Retinal pigment epithelial cell (primary cell): ENCODE measurements around the gene LRRC71.

Experiments used
- DNase-seq: peaks from one replicate; pipeline ENCODE4 v3.0.0-alpha.2; 2010; ENCODE audit warnings: low read depth
- H3K4me3 ChIP-seq: 2 replicates; pipeline ENCODE4 v1.5.1; 2011; ENCODE audit warnings: mild to moderate bottlenecking, low read length, control low read depth, moderate library complexity
- TF ChIP-seq, protein P1 (sequence below): conservative IDR thresholded peaks from 2 replicates; pipeline ENCODE4 v1.5.1; 2011; ENCODE audit warnings: low read depth, low read length, control low read depth, inconsistent platforms

LRRC71 gene

DNA sequence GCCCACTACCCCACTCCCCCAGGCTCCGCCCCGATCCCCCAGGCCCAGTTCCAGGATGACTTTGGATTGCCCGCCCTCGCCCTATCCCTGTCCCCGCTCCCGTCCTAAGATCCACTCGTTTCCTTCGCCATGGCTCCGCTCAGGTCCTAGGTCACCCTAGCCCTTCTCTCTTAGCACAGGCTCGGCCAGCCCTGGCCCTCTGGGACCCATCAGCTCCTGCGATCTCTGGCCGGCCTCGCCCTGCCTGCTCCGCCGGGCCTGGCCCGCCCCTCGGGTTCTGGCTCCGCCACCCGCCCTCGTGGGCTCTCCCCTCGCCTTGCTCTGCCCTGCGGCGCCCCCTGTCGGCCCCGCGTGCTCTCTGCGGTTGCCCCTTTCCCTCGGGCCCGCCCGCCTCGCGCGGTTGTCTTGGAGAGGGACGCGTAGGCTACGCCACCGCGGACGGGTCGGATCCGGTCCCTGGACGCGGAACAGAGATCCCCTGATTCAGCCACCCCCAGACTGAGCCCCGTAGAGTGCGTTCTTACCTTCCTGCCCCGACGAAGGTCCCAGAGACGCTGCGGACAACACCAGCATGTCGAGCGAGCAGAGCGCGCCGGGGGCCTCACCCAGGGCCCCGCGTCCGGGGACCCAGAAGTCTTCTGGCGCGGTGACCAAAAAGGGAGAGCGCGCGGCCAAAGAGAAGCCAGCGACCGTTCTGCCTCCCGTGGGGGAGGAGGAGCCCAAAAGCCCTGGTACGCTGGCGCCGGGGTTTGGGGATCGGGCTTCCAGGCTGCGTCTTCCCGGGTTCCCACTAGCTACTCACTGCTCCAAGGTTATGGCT lies at the start of gene LRRC71:
Gene LRRC71, plus strand, starts transcription at position 400 of the 820 bp plus-strand sequence. Its CDS starts 172 bp downstream, at position 572.
- DNase-seq: no peak
- peak within 1 kb of the TSS; percentile 39 for H3K4me3 ChIP-seq
- TF ChIP-seq, protein P1, sequence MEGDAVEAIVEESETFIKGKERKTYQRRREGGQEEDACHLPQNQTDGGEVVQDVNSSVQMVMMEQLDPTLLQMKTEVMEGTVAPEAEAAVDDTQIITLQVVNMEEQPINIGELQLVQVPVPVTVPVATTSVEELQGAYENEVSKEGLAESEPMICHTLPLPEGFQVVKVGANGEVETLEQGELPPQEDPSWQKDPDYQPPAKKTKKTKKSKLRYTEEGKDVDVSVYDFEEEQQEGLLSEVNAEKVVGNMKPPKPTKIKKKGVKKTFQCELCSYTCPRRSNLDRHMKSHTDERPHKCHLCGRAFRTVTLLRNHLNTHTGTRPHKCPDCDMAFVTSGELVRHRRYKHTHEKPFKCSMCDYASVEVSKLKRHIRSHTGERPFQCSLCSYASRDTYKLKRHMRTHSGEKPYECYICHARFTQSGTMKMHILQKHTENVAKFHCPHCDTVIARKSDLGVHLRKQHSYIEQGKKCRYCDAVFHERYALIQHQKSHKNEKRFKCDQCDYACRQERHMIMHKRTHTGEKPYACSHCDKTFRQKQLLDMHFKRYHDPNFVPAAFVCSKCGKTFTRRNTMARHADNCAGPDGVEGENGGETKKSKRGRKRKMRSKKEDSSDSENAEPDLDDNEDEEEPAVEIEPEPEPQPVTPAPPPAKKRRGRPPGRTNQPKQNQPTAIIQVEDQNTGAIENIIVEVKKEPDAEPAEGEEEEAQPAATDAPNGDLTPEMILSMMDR: peak; percentile 83

DNA sequence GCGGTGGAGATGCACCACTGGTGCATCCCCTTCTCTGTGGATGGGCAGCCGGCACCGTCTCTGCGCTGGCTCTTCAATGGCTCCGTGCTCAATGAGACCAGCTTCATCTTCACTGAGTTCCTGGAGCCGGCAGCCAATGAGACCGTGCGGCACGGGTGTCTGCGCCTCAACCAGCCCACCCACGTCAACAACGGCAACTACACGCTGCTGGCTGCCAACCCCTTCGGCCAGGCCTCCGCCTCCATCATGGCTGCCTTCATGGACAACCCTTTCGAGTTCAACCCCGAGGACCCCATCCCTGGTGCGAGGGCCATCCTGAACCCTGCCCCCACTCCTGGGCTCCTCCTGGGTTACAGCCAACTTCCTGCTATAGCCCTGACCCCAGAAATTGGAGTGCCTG lies 46.8 kb upstream of the LRRC71 start:
- DNase-seq: no peak
- TF ChIP-seq, protein P1: no peak
- H3K4me3 ChIP-seq: no peak overlapping the region

DNA sequence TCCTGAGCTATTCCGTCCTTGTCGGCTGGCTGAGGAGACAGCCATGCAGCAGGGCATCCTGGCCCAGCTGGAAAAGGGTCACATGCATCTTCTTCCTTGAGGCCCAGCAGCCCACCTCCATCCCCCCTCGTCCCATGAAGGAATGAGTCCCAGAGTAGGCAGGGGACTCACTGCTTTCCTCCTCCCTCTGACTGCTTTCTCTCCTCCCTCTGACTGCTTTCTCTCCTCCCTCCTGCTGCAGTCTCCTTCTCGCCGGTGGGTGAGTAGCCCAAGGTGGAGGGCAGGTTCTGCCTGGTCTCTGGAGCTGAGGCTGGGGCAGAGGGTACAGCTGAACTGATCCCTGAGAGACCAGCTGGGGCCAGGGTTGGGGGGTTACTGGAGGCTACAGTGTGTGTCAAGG lies 46.3 kb upstream of the LRRC71 start:
- TF ChIP-seq, protein P1: no peak
- H3K4me3 ChIP-seq: no peak overlapping the region
- DNase-seq: no peak

DNA sequence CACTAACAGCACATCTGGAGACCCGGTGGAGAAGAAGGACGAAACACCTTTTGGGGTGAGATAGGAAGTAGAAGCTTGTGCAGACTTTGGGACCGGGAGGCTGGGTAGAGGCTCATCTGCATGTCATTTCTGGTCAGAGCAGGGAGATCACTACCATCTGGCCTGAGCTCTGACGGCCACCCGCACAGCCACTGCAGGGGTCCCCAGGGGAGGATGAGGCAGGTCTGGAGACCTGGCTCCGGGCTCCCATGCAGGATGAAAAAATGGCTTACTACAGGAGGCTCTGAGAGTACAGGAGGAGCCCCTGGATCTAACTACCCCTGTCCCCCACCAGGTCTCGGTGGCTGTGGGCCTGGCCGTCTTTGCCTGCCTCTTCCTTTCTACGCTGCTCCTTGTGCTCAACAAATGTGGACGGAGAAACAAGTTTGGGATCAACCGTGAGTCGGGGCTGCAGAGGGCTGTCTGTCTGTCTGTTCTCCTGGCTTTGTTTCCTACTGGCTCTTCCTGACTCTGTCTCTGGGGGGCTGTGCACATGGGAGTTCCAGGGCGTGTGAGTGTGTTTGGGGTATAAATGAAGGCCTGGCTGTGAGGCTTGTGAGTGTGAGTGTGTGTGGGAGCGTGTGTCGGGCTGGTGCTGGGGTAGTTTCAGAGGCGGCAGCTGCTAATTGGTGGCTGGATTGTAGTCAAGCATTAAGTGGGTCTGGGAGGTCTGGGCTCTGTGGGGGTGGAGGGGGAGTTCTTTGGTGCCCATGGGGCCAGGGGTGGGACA lies 45.7 kb upstream of the LRRC71 start:
- no peak overlapping the region for H3K4me3 ChIP-seq
- no peak for DNase-seq
- TF ChIP-seq, protein P1: no peak

DNA sequence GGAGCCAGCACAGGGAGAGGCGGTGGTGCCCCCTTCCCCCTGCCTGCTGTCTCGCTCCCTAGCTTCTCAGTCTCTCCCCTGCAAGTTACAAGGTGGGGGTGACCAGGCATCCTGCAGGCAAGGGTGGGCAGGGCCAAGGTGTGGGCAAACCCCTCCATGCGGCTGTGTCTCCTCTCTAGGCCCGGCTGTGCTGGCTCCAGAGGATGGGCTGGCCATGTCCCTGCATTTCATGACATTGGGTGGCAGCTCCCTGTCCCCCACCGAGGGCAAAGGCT lies 45.2 kb upstream of the LRRC71 start:
- DNase-seq: no peak
- no peak overlapping the region for H3K4me3 ChIP-seq
- TF ChIP-seq, protein P1: no peak

DNA sequence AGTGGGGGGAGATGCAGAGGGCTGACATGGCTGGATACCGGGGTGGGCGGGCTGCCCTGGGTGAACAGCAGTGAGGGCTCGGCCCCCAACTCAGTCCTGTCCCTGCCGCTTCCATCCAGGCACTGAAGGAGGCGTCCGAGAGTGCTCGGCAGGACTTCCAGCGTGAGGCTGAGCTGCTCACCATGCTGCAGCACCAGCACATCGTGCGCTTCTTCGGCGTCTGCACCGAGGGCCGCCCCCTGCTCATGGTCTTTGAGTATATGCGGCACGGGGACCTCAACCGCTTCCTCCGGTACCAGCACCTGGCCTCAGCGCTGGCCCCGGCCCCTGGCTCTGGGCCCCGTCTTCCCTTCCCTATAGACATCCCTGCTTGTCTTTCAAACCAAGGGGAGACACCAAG lies 44.2 kb upstream of the LRRC71 start:
- H3K4me3 ChIP-seq: no peak overlapping the region
- DNase-seq: no peak
- TF ChIP-seq, protein P1: peak; percentile 38
